DMS 273 (cell line): Measurements from ENCODE around the gene PHPT1.
"Not testable (repeated sequence)": the region's sequence is repeated elsewhere in the genome, so short reads cannot be mapped to it uniquely, and the experiment has no call there.

Experiments used
- DNase-seq: peaks from one replicate; lab custom pipeline; 2025; ENCODE audit not compliant: unreplicated experiment; lab: John Stamatoyannopoulos, UW

The PHPT1 gene

DNA sequence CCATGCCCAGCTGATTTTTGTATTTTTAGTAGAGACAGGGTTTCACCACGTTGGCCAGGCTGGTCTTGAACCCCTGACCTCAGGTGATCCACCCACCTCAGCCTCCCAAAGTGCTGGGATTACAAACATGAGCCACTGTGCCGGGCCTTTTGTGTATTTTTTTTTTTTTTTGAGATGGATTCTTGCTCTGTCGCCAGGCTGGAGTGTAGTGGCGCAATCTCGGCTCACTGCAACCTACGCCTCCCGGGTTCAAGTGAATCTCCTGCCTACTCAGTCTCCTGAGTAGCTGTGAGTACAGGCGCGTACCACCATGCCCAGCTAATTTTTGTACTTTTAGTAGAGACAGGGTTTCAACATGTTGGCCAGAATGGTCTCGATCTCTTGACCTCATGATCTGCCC, 34.5 kb downstream of the PHPT1 start:
- not testable (repeated sequence) for DNase-seq

- peak; percentile 99 for DNase-seq
Observed at GRCh38 chr9:136885950-136886578, 36.9 kb downstream of the PHPT1 start, which contains the start of gene TRAF2. Gene TRAF2, plus strand, starts transcription at chr9:136886516. Its CDS starts 12,225 bp downstream, at chr9:136898741.

GRCh38 chr9:136886610-136887597, 37.7 kb downstream of the PHPT1 start:
- peak; percentile 42 for DNase-seq

- DNase-seq = no peak
Observed at GRCh38 chr9:136888454-136888853, 39.2 kb downstream of the PHPT1 start.

DNA sequence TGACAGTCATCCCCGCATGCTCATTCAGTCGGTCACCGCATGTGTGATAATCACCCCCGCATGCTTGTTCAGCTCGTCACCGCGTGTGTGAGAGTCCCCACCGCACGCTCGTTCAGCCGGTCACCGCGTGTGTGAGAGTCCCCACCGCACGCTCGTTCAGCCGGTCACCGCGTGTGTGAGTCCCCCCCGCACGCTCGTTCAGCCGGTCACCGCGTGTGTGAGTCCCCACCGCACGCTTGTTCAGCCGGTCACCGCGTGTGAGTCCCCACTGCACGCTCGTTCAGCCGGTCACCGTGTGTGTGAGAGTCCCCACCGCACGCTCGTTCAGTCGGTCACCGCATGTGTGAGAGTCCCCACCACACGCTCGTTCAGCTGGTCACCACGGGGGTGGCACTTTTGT, 40.6 kb downstream of the PHPT1 start:
- DNase-seq = no peak

DNA sequence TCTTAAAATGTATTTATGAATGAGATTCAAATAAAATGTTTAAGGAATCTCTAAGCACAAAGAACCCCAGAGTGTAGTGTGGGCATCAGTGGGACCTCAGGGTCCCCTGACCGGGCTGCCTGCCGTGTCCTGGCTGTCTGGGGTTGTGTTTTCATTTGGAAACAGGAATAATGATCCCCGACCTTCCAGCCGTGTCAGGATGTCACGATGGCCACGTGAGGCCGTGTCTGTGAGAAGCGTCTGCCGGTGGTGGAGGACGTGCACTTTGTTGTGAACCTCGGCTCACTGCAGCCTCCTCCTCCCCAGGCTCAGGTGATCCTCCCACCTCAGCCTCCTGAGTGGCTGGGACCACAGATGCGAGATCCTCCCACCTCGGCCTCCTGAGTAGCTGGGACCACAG, 41.5 kb downstream of the PHPT1 start:
- no peak for DNase-seq

GRCh38 chr9:136896027-136896426, 46.8 kb downstream of the PHPT1 start:
- DNase-seq = no peak

- DNase-seq = no peak
Observed at GRCh38 chr9:136898483-136899100, 49.4 kb downstream of the PHPT1 start.

- no peak for DNase-seq
Observed at GRCh38 chr9:136899196-136899595, 50.0 kb downstream of the PHPT1 start.

- no peak for DNase-seq
Observed at GRCh38 chr9:136900556-136900955, 51.3 kb downstream of the PHPT1 start.
